Tibial nerve (tissue), 4 donors: ENCODE data around the gene ANO8.

Experiments
- CTCF ChIP-seq, 5 experiments: fragments of 200-600 bp in 3 of 5; fragments of 450-650 bp in 2 of 5; sonication (generic) in 3 of 5; IDR thresholded peaks; one replicate each; pipeline ENCODE4 v1.5.1; 2016 to 2019; ENCODE audit warnings: antibody characterized with exemption in 5 of 5, mild to moderate bottlenecking in 3 of 5, moderate library complexity in 2 of 5
- EP300 ChIP-seq, 2 donors: sonication (generic); formaldehyde crosslinking; IDR thresholded peaks; one replicate each; pipeline ENCODE4 v1.6.1; 2017; ENCODE audit warnings: antibody characterized with exemption in 2 of 2, mild to moderate bottlenecking in 1 of 2
- POLR2A ChIP-seq, 2 donors: fragments of 450-650 bp; IDR thresholded peaks; one replicate each; pipeline ENCODE4 v1.6.1; 2017; ENCODE audit warnings: antibody characterized with exemption in 2 of 2, mild to moderate bottlenecking in 2 of 2, moderate library complexity in 2 of 2

- TF ChIP-seq POLR2A (IDR thresholded peaks at IDR 0.05) (no peak), CTCF (IDR thresholded peaks at IDR 0.05) (no peak), EP300 (IDR thresholded peaks at IDR 0.05) (no peak)
These were observed 7.2 kb upstream of the ANO8 start for GRCh38 chr19:17341845-17342244.
